ENCODE results near the gene DNM1L.

The DNM1L gene

DNA sequence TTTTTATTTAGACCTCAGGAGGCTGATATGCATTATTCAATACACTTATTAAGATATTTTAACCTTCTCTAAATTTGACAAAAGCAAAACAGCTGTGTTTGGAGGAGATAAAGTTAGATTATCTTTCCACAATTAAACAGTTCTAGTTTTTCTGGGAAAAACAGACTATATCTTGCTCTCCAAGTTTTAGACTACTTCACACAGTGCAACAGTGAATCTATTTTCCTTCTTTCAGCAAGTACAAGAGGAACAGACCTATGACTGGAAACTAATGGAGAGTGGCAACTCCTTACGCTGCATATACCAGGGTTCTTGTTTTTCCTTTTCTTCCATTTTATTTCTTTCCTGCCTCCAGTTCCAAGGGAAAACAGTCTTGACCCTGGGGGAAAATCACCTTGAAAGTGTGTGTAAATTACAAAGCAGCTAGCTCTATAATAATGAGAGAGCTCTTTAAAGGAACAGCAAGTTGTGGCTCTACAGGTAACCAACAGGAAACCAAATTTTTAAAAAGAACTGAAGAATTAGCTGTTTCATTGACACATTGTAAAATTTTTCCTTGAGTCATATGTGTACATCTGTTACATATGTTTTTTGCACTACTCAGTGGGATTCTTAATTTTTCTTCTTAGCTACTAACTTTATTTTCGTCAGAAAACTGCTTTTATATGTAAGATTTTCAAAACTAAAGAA is 27.4 kb downstream of the DNM1L start:
- H2AFZ ChIP-seq (ENCODE audit: low read length) = no peak overlapping the region
- no peaks in the 10 kb centered on the region for H3K9me2 ChIP-seq (ENCODE audit: low read depth, low read length)
- H3K79me2 ChIP-seq (ENCODE audit: insufficient read depth, low read length) = no peaks in the 10 kb centered on the region
- no peak overlapping the region for H3K4me3 ChIP-seq (ENCODE audit: low read depth, low read length, poor library complexity, severe bottlenecking)
- H4K20me1 ChIP-seq (ENCODE audit: insufficient read depth, low read length) = no peaks in the 10 kb centered on the region
- no peaks in the 10 kb centered on the region for H3K27me3 ChIP-seq (ENCODE audit: insufficient read depth, low read length)
- H3K36me3 ChIP-seq (ENCODE audit: insufficient read depth, low read length) = peaks cover 37% of the 10 kb centered on the region
- H3K9ac ChIP-seq (ENCODE audit: low read length) = no peak overlapping the region
- H3K4me2 ChIP-seq (ENCODE audit: low read length) = no peak overlapping the region
- no peaks in the 10 kb centered on the region for H3K9me3 ChIP-seq (ENCODE audit: low read length)
- no peaks in the 10 kb centered on the region for H3K4me1 ChIP-seq (ENCODE audit: insufficient read depth, low read length, severe bottlenecking)
- TF ChIP-seq, protein P1, sequence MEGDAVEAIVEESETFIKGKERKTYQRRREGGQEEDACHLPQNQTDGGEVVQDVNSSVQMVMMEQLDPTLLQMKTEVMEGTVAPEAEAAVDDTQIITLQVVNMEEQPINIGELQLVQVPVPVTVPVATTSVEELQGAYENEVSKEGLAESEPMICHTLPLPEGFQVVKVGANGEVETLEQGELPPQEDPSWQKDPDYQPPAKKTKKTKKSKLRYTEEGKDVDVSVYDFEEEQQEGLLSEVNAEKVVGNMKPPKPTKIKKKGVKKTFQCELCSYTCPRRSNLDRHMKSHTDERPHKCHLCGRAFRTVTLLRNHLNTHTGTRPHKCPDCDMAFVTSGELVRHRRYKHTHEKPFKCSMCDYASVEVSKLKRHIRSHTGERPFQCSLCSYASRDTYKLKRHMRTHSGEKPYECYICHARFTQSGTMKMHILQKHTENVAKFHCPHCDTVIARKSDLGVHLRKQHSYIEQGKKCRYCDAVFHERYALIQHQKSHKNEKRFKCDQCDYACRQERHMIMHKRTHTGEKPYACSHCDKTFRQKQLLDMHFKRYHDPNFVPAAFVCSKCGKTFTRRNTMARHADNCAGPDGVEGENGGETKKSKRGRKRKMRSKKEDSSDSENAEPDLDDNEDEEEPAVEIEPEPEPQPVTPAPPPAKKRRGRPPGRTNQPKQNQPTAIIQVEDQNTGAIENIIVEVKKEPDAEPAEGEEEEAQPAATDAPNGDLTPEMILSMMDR (IDR thresholded peaks at IDR 0.05; ENCODE audit: low read length) = no peak
- TF ChIP-seq EZH2 (IDR thresholded peaks at IDR 0.05; ENCODE audit: borderline replicate concordance, low read length) = no peak
- H3F3A ChIP-seq (ENCODE audit: insufficient read depth, low read length) = no peaks in the 10 kb centered on the region
- H3K27ac ChIP-seq (ENCODE audit: low read depth, low read length, poor library complexity, severe bottlenecking) = no peak overlapping the region

DNA sequence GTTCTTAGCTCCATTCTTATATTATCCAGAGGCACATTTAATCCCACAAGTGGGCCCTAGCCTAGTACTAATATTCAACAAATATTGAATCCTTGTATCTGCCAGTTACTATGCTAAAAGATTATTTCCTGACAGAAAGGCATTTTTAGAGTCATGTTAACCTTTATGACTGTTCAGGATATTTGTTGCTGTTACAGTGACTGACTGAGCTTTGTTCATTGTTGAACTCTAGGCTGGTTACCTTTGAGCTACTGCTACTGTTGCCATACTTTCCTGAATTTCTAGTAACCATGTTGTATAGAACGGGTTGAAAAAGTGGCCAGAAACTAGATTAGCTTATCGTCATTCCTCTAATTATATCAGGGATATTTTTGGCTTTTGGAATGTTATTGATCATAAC is 29.8 kb downstream of the DNM1L start:
- Histone ChIP-seq H3K79me2 (ENCODE audit: insufficient read depth, low read length) (no peaks in the 10 kb centered on the region), H3K4me1 (ENCODE audit: insufficient read depth, low read length, severe bottlenecking) (no peaks in the 10 kb centered on the region), H3K4me2 (ENCODE audit: low read length) (no peak overlapping the region), H3F3A (ENCODE audit: insufficient read depth, low read length) (no peaks in the 10 kb centered on the region), H3K27me3 (ENCODE audit: insufficient read depth, low read length) (no peaks in the 10 kb centered on the region), H3K9me3 (ENCODE audit: low read length) (no peaks in the 10 kb centered on the region), H3K4me3 (ENCODE audit: low read depth, low read length, poor library complexity, severe bottlenecking) (no peak overlapping the region), H3K9me2 (ENCODE audit: low read depth, low read length) (no peaks in the 10 kb centered on the region), H3K36me3 (ENCODE audit: insufficient read depth, low read length) (peaks cover 37% of the 10 kb centered on the region), H2AFZ (ENCODE audit: low read length) (no peak overlapping the region), H4K20me1 (ENCODE audit: insufficient read depth, low read length) (no peaks in the 10 kb centered on the region), H3K9ac (ENCODE audit: low read length) (no peak overlapping the region), H3K27ac (ENCODE audit: low read depth, low read length, poor library complexity, severe bottlenecking) (no peak overlapping the region)
- TF ChIP-seq, protein P1 (IDR thresholded peaks at IDR 0.05; ENCODE audit: low read length) = no peak
- TF ChIP-seq EZH2 (IDR thresholded peaks at IDR 0.05; ENCODE audit: borderline replicate concordance, low read length) = no peak

DNA sequence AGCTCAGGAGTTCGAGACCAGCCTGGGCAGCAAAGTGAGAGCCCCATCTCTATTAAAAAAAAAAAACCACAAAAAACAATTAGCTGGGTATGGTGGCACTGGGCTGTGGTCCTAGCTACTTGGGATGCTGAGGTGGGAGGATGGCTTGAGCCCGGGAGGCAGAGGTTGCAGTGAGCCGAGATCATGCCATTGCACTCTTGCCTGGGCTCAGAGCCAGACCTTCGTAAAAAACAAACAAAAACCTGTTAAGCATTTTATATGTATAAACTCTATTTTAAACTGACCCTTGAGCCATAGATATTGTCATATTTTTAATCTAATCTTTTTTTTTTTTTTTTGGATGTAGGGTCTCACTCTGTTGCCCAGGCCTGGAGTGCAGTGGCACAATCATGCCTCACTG is 35.7 kb downstream of the DNM1L start:
- no peak overlapping the region for H3K27ac ChIP-seq (ENCODE audit: low read depth, low read length, poor library complexity, severe bottlenecking)
- H3K79me2 ChIP-seq (ENCODE audit: insufficient read depth, low read length) = no peaks in the 10 kb centered on the region
- no peaks in the 10 kb centered on the region for H3K9me2 ChIP-seq (ENCODE audit: low read depth, low read length)
- no peaks in the 10 kb centered on the region for H3K4me1 ChIP-seq (ENCODE audit: insufficient read depth, low read length, severe bottlenecking)
- no peaks in the 10 kb centered on the region for H3K9me3 ChIP-seq (ENCODE audit: low read length)
- H3K27me3 ChIP-seq (ENCODE audit: insufficient read depth, low read length) = no peaks in the 10 kb centered on the region
- no peak for TF ChIP-seq EZH2 (IDR thresholded peaks at IDR 0.05; ENCODE audit: borderline replicate concordance, low read length)
- TF ChIP-seq, protein P1 (IDR thresholded peaks at IDR 0.05; ENCODE audit: low read length) = no peak
- no peaks in the 10 kb centered on the region for H3F3A ChIP-seq (ENCODE audit: insufficient read depth, low read length)
- peaks cover 46% of the 10 kb centered on the region for H3K36me3 ChIP-seq (ENCODE audit: insufficient read depth, low read length)
- H3K9ac ChIP-seq (ENCODE audit: low read length) = no peak overlapping the region
- H2AFZ ChIP-seq (ENCODE audit: low read length) = no peak overlapping the region
- H4K20me1 ChIP-seq (ENCODE audit: insufficient read depth, low read length) = no peaks in the 10 kb centered on the region
- H3K4me2 ChIP-seq (ENCODE audit: low read length) = no peak overlapping the region
- H3K4me3 ChIP-seq (ENCODE audit: low read depth, low read length, poor library complexity, severe bottlenecking) = no peak overlapping the region
